H1 (cell line): ENCODE data around the gene MANF.

Experiments used
- CTCF ChIP-seq, 3 experiments: IDR thresholded peaks; 1 replicate in 2 of 3; 2 replicates in 1 of 3; pipeline versions ENCODE4 v1.5.1 to v1.6.1; 2011; ENCODE audit warnings: low read length in 3 of 3, mild to moderate bottlenecking in 3 of 3, inconsistent platforms in 2 of 3, low read depth in 1 of 3, moderate library complexity in 1 of 3; ENCODE audit not compliant: insufficient read depth in 1 of 3; ENCODE audit errors: control extremely low read depth in 1 of 3
- POLR2A ChIP-seq, 2 experiments: IDR thresholded peaks; 1 replicate in 1 of 2; 2 replicates in 1 of 2; pipeline ENCODE4 v1.6.1; 2011; ENCODE audit warnings: low read depth in 2 of 2, low read length in 2 of 2, mild to moderate bottlenecking in 2 of 2; ENCODE audit errors: control extremely low read depth in 1 of 2
- POLR2AphosphoS5 ChIP-seq: IDR thresholded peaks from 2 replicates; pipeline ENCODE4 v1.6.1; 2011; ENCODE audit warnings: low read depth, low read length
- TAF1 ChIP-seq: IDR thresholded peaks from 2 replicates; pipeline ENCODE4 v1.6.1; 2011; ENCODE audit warnings: mild to moderate bottlenecking, low read depth, low read length
- TF ChIP-seq, protein P1 (sequence below): IDR thresholded peaks from 2 replicates; pipeline ENCODE4 v1.6.1; 2012; ENCODE audit warnings: inconsistent platforms
- TF ChIP-seq, protein P2 (sequence below): IDR thresholded peaks from 2 replicates; pipeline ENCODE4 v1.6.1; 2012; ENCODE audit warnings: low read length, inconsistent platforms

DNA sequence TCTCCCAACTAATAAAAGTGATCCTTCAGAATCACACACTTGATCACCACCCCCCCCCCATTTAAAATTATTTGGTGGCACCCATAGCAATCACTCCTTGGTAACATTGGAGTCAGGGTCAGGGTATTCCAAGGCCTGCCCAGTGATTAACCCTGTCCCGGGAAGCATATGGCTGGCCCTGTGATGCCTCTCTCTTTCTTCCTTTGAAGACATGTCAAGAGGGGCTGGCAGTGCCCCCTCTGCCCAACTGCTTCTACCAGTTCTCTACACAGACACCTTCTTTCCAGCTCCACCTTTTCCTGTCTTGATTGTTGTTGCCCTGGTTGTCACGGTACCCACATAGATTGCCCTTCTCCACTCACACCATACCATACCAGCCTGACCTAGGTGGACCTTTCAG, 30.9 kb upstream of the MANF start:
- no peak for TF ChIP-seq CTCF (IDR thresholded peaks at IDR 0.05; ENCODE audit: control extremely low read depth in 1 of 3, insufficient read depth in 1 of 3, low read depth in 1 of 3, low read length in 3 of 3)
- TF ChIP-seq POLR2AphosphoS5, result no peak
- TF ChIP-seq POLR2A (IDR thresholded peaks at IDR 0.05; ENCODE audit: control extremely low read depth in 1 of 2, low read depth in 2 of 2, low read length in 2 of 2), result no peak
- TF ChIP-seq, protein P1, sequence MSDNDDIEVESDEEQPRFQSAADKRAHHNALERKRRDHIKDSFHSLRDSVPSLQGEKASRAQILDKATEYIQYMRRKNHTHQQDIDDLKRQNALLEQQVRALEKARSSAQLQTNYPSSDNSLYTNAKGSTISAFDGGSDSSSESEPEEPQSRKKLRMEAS, result no peak
- TF ChIP-seq, protein P2, sequence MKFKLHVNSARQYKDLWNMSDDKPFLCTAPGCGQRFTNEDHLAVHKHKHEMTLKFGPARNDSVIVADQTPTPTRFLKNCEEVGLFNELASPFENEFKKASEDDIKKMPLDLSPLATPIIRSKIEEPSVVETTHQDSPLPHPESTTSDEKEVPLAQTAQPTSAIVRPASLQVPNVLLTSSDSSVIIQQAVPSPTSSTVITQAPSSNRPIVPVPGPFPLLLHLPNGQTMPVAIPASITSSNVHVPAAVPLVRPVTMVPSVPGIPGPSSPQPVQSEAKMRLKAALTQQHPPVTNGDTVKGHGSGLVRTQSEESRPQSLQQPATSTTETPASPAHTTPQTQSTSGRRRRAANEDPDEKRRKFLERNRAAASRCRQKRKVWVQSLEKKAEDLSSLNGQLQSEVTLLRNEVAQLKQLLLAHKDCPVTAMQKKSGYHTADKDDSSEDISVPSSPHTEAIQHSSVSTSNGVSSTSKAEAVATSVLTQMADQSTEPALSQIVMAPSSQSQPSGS, result no peak
- TF ChIP-seq TAF1, result no peak
